WTC11 (cell line): ENCODE data around the gene EOMES. TPM values are rescaled to one million over a fixed set of nuclear protein-coding genes. Genes with fewer than 3 reads are reported as not detected.
A peak's percentile ranks its signal among the peaks of the same experiment; 100 is the strongest.
"Not testable (repeated sequence)": the region's sequence is repeated elsewhere in the genome, so short reads cannot be mapped to it uniquely, and the experiment has no call there.

Source experiments
- ATAC-seq: fragments of 200-7000 bp; cut with Tn5 transposase; 2 replicates; pipeline ENCODE4 v1.10.0; 2021; ENCODE audit warnings: mild to moderate bottlenecking, moderate library complexity
- CTCF ChIA-PET: fragments of 300-600 bp; sonication (Branson Sonifier 250); formaldehyde crosslinking; loops from one replicate; lab custom pipeline; 2021; ENCODE audit warnings: antibody characterized with exemption; lab: Charles Lee
- POLR2A ChIA-PET: fragments of 350-600 bp; sonication (Branson Sonifier 250); formaldehyde crosslinking; loops from one replicate; lab custom pipeline; 2021; ENCODE audit warnings: antibody characterized with exemption; lab: Charles Lee
- DNase-seq: peaks from one replicate; pipeline ENCODE4 v3.0.0; 2021; ENCODE audit warnings: low spot score
- H3K27ac Mint-ChIP-seq: 2 replicates; pipeline ENCODE4 v1.8.0; 2021; ENCODE audit warnings: mixed read lengths
- H3K27me3 Mint-ChIP-seq: 2 replicates; pipeline ENCODE4 v1.8.0; 2021; ENCODE audit warnings: low read depth, mild to moderate bottlenecking, moderate library complexity, mixed read lengths
- H3K36me3 Mint-ChIP-seq: 2 replicates; pipeline ENCODE4 v1.8.0; 2021; ENCODE audit warnings: mixed read lengths
- H3K4me1 Mint-ChIP-seq: 2 replicates; pipeline ENCODE4 v1.8.0; 2022; ENCODE audit warnings: mixed read lengths
- H3K4me3 Mint-ChIP-seq: 2 replicates; pipeline ENCODE4 v1.8.0; 2021; ENCODE audit warnings: mild to moderate bottlenecking, moderate library complexity, mixed read lengths
- H3K9me3 Mint-ChIP-seq: 2 replicates; pipeline ENCODE4 v1.8.0; 2021; ENCODE audit warnings: mixed read lengths
- ATF1 ChIP-seq: sonication (generic); formaldehyde crosslinking; IDR thresholded peaks from 2 replicates; pipeline ENCODE4 v1.8.1; 2023; ENCODE audit warnings: mild to moderate bottlenecking, moderate library complexity, missing genetic modification reagents
- CREB1 ChIP-seq: sonication (generic); formaldehyde crosslinking; IDR thresholded peaks from 2 replicates; pipeline ENCODE4 v1.8.0; 2023; ENCODE audit warnings: mild to moderate bottlenecking, missing genetic modification reagents
- CTCF ChIP-seq: fragments of 200-600 bp; IDR thresholded peaks from 2 replicates; pipeline ENCODE4 v1.8.0; 2022; ENCODE audit warnings: antibody characterized with exemption
- ESRRA ChIP-seq: sonication (generic); formaldehyde crosslinking; IDR thresholded peaks from 2 replicates; pipeline ENCODE4 v1.8.1; 2022; ENCODE audit warnings: mild to moderate bottlenecking, missing genetic modification reagents, borderline replicate concordance
- IRF2 ChIP-seq: sonication (generic); formaldehyde crosslinking; IDR thresholded peaks from 2 replicates; pipeline ENCODE4 v1.8.0; 2022; ENCODE audit warnings: low read depth, missing genetic modification reagents, borderline replicate concordance
- JAZF1 ChIP-seq: fragments of 250-450 bp; sonication (Bioruptor Pico); IDR thresholded peaks from 2 replicates; pipeline ENCODE4 v1.9.0; 2021; ENCODE audit warnings: moderate library complexity, mild to moderate bottlenecking, inconsistent platforms
- JUN ChIP-seq: sonication (generic); formaldehyde crosslinking; IDR thresholded peaks from 2 replicates; pipeline ENCODE4 v1.8.0; 2023; ENCODE audit warnings: mild to moderate bottlenecking, missing genetic modification reagents
- MXD4 ChIP-seq: fragments of 250-450 bp; sonication (Bioruptor Pico); IDR thresholded peaks from 2 replicates; pipeline ENCODE4 v1.8.0; 2021; ENCODE audit warnings: mild to moderate bottlenecking, moderate library complexity, borderline replicate concordance
- NFATC4 ChIP-seq: fragments of 250-450 bp; sonication (Bioruptor Pico); IDR thresholded peaks from 2 replicates; pipeline ENCODE4 v1.9.0; 2021; ENCODE audit warnings: mild to moderate bottlenecking
- NR1H2 ChIP-seq: sonication (generic); formaldehyde crosslinking; IDR thresholded peaks from 2 replicates; pipeline ENCODE4 v1.9.0; 2021; ENCODE audit warnings: mild to moderate bottlenecking, moderate library complexity, missing genetic modification reagents
- OVOL2 ChIP-seq: fragments of 250-450 bp; sonication (Bioruptor Pico); IDR thresholded peaks from 2 replicates; pipeline ENCODE4 v1.9.0; 2021; ENCODE audit warnings: mild to moderate bottlenecking, borderline replicate concordance
- RORB ChIP-seq: fragments of 250-450 bp; sonication (Bioruptor Pico); IDR thresholded peaks from 2 replicates; pipeline ENCODE4 v1.9.0; 2021; ENCODE audit warnings: mild to moderate bottlenecking
- SMAD3 ChIP-seq: sonication (generic); formaldehyde crosslinking; IDR thresholded peaks from 2 replicates; pipeline ENCODE4 v1.8.0; 2022; ENCODE audit warnings: missing genetic modification reagents, mild to moderate bottlenecking, borderline replicate concordance
- SMAD4 ChIP-seq: sonication (generic); formaldehyde crosslinking; IDR thresholded peaks from 2 replicates; pipeline ENCODE4 v1.8.0; 2022; ENCODE audit warnings: mild to moderate bottlenecking, missing genetic modification reagents
- SOX15 ChIP-seq: fragments of 250-450 bp; sonication (Bioruptor Pico); IDR thresholded peaks from 2 replicates; pipeline ENCODE4 v1.9.0; 2021; ENCODE audit warnings: mild to moderate bottlenecking
- STAT6 ChIP-seq: sonication (generic); formaldehyde crosslinking; conservative IDR thresholded peaks from 2 replicates; pipeline ENCODE4 v1.8.1; 2023; ENCODE audit warnings: mild to moderate bottlenecking, low read depth, missing genetic modification reagents, moderate library complexity
- TEAD4 ChIP-seq: sonication (generic); formaldehyde crosslinking; IDR thresholded peaks from 2 replicates; pipeline ENCODE4 v1.8.0; 2022; ENCODE audit warnings: mild to moderate bottlenecking, missing genetic modification reagents
- TP53 ChIP-seq: sonication (generic); formaldehyde crosslinking; IDR thresholded peaks from 2 replicates; pipeline ENCODE4 v1.8.1; 2023; ENCODE audit warnings: mild to moderate bottlenecking, missing genetic modification reagents
- ZNF219 ChIP-seq: sonication (generic); formaldehyde crosslinking; IDR thresholded peaks from 2 replicates; pipeline ENCODE4 v1.8.0; 2023; ENCODE audit warnings: missing genetic modification reagents, mild to moderate bottlenecking, borderline replicate concordance
- ZNF317 ChIP-seq: sonication (generic); formaldehyde crosslinking; IDR thresholded peaks from 2 replicates; pipeline ENCODE4 v1.8.1; 2023; ENCODE audit warnings: low read depth, mild to moderate bottlenecking, moderate library complexity, missing genetic modification reagents, borderline replicate concordance
- ZNF396 ChIP-seq: fragments of 250-450 bp; sonication (Bioruptor Pico); IDR thresholded peaks from 2 replicates; pipeline ENCODE4 v1.8.0; 2021; ENCODE audit warnings: mild to moderate bottlenecking, moderate library complexity, borderline replicate concordance
- ZNF671 ChIP-seq: fragments of 250-450 bp; sonication (Bioruptor Pico); IDR thresholded peaks from 2 replicates; pipeline ENCODE4 v1.8.0; 2021; ENCODE audit warnings: mild to moderate bottlenecking
- total RNA-seq: library from RNA; stranded (reverse); gene quantifications from 3 replicates; pipeline ENCODE4 v1.2.3, GENCODE V29; 2021
- TF ChIP-seq, protein P1 (sequence below): sonication (generic); formaldehyde crosslinking; conservative IDR thresholded peaks from 2 replicates; pipeline ENCODE4 v1.8.1; 2022; ENCODE audit warnings: mild to moderate bottlenecking, missing genetic modification reagents
- TF ChIP-seq, protein P2 (sequence below): sonication (generic); formaldehyde crosslinking; IDR thresholded peaks from 2 replicates; pipeline ENCODE4 v1.8.0; 2022; ENCODE audit warnings: mild to moderate bottlenecking, missing genetic modification reagents
- TF ChIP-seq, protein P3 (sequence below): sonication (generic); formaldehyde crosslinking; IDR thresholded peaks from 2 replicates; pipeline ENCODE4 v1.8.0; 2022; ENCODE audit warnings: missing genetic modification reagents

Gene EOMES
- total RNA-seq, 1 experiment from 2014 or later = 1.4 TPM

- TF ChIP-seq, protein P1, sequence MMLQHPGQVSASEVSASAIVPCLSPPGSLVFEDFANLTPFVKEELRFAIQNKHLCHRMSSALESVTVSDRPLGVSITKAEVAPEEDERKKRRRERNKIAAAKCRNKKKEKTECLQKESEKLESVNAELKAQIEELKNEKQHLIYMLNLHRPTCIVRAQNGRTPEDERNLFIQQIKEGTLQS (CRISPR knock-in tag) = no peak
- TF ChIP-seq ZNF219 (CRISPR knock-in tag) = no peak
- TF ChIP-seq TEAD4 (CRISPR knock-in tag) = no peak
- no peak for TF ChIP-seq ATF1 (CRISPR knock-in tag)
- no peak for TF ChIP-seq RORB (CRISPR knock-in tag)
- no peak for TF ChIP-seq STAT6
- TF ChIP-seq TP53 (CRISPR knock-in tag) = 0 out of 2 replicates have a peak, but pooled peaks have one; percentile 44
- TF ChIP-seq ZNF671 (CRISPR knock-in tag) = no peak
- TF ChIP-seq NFATC4 (CRISPR knock-in tag) = no peak
- TF ChIP-seq IRF2 = no peak
- no peak for TF ChIP-seq JAZF1 (CRISPR knock-in tag)
- no peak for TF ChIP-seq ESRRA
- no peak for TF ChIP-seq ZNF396 (CRISPR knock-in tag)
- no peak for TF ChIP-seq JUN (CRISPR knock-in tag)
- TF ChIP-seq, protein P2, sequence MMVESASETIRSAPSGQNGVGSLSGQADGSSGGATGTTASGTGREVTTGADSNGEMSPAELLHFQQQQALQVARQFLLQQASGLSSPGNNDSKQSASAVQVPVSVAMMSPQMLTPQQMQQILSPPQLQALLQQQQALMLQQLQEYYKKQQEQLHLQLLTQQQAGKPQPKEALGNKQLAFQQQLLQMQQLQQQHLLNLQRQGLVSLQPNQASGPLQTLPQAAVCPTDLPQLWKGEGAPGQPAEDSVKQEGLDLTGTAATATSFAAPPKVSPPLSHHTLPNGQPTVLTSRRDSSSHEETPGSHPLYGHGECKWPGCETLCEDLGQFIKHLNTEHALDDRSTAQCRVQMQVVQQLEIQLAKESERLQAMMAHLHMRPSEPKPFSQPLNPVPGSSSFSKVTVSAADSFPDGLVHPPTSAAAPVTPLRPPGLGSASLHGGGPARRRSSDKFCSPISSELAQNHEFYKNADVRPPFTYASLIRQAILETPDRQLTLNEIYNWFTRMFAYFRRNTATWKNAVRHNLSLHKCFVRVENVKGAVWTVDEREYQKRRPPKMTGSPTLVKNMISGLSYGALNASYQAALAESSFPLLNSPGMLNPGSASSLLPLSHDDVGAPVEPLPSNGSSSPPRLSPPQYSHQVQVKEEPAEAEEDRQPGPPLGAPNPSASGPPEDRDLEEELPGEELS (CRISPR knock-in tag) = no peak
- TF ChIP-seq OVOL2 (CRISPR knock-in tag) = no peak
- TF ChIP-seq CREB1 (CRISPR knock-in tag) = no peak
These were observed at the start of gene EOMES (continued) for GRCh38 chr3:27721717-27722564.

GRCh38 chr3:27770384-27770783, 48.3 kb upstream of the EOMES start:
- POLR2A ChIA-PET, H3K27me3 Mint-ChIP-seq, H3K36me3 Mint-ChIP-seq, CTCF ChIA-PET, H3K4me3 Mint-ChIP-seq, DNase-seq, H3K9me3 Mint-ChIP-seq, H3K27ac Mint-ChIP-seq, ATAC-seq: not testable (repeated sequence)
- H3K4me1 Mint-ChIP-seq = peaks cover 21% of the 10 kb centered on the region

- Mint-ChIP-seq H3K4me3 (no peak overlapping the region), H3K27me3 (no peaks in the 10 kb centered on the region), H3K4me1 (peaks cover 21% of the 10 kb centered on the region), H3K27ac (no peak overlapping the region), H3K9me3 (no peaks in the 10 kb centered on the region), H3K36me3 (no peaks in the 10 kb centered on the region)
- POLR2A ChIA-PET = no interaction called here
- CTCF ChIA-PET = interaction anchor here (1.0 to 1.3 kb wide), 3 partner anchors 45 to 122 kb away, joined by 3 to 6 read pairs (median 3); partner anchors contain the start of gene EOMES
- peak; percentile 65 for ATAC-seq
- no peak for DNase-seq
- TF ChIP-seq ZNF396 (CRISPR knock-in tag) (no peak), MXD4 (no peak), SOX15 (CRISPR knock-in tag) (no peak), CTCF (no peak), NR1H2 (no peak), SMAD4 (CRISPR knock-in tag) (no peak), ZNF317 (CRISPR knock-in tag) (no peak), SMAD3 (CRISPR knock-in tag) (no peak)
- TF ChIP-seq, protein P3, sequence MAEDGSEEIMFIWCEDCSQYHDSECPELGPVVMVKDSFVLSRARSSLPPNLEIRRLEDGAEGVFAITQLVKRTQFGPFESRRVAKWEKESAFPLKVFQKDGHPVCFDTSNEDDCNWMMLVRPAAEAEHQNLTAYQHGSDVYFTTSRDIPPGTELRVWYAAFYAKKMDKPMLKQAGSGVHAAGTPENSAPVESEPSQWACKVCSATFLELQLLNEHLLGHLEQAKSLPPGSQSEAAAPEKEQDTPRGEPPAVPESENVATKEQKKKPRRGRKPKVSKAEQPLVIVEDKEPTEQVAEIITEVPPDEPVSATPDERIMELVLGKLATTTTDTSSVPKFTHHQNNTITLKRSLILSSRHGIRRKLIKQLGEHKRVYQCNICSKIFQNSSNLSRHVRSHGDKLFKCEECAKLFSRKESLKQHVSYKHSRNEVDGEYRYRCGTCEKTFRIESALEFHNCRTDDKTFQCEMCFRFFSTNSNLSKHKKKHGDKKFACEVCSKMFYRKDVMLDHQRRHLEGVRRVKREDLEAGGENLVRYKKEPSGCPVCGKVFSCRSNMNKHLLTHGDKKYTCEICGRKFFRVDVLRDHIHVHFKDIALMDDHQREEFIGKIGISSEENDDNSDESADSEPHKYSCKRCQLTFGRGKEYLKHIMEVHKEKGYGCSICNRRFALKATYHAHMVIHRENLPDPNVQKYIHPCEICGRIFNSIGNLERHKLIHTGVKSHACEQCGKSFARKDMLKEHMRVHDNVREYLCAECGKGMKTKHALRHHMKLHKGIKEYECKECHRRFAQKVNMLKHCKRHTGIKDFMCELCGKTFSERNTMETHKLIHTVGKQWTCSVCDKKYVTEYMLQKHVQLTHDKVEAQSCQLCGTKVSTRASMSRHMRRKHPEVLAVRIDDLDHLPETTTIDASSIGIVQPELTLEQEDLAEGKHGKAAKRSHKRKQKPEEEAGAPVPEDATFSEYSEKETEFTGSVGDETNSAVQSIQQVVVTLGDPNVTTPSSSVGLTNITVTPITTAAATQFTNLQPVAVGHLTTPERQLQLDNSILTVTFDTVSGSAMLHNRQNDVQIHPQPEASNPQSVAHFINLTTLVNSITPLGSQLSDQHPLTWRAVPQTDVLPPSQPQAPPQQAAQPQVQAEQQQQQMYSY (CRISPR knock-in tag) = no peak
These were observed 44.9 kb upstream of the EOMES start for GRCh38 chr3:27767000-27767399.
